HEK293 (cell line): ENCODE data around the gene LAMC3.

ENCODE experiments used
- WT1 ChIP-seq: fragments of 450-650 bp; formaldehyde crosslinking; IDR thresholded peaks from 2 replicates; pipeline ENCODE4 v1.5.1; 2016; ENCODE audit warnings: missing biosample characterization, missing genetic modification characterization
- ZBTB1 ChIP-seq: fragments of 450-650 bp; formaldehyde crosslinking; IDR thresholded peaks from 2 replicates; pipeline ENCODE4 v1.5.1; 2016; ENCODE audit warnings: missing biosample characterization, missing genetic modification characterization
- ZBTB10 ChIP-seq: fragments of 450-650 bp; formaldehyde crosslinking; IDR thresholded peaks from 2 replicates; pipeline ENCODE4 v1.5.1; 2016; ENCODE audit warnings: missing biosample characterization, missing genetic modification characterization
- ZNF292 ChIP-seq: fragments of 450-650 bp; formaldehyde crosslinking; IDR thresholded peaks from 2 replicates; pipeline ENCODE4 v1.5.1; 2016; ENCODE audit warnings: low read depth, missing biosample characterization, missing genetic modification characterization, borderline replicate concordance
- ZNF416 ChIP-seq: fragments of 450-650 bp; formaldehyde crosslinking; IDR thresholded peaks from 2 replicates; pipeline ENCODE4 v1.5.1; 2016; ENCODE audit warnings: missing biosample characterization, missing genetic modification characterization
- ZNF513 ChIP-seq: fragments of 450-650 bp; IDR thresholded peaks from 2 replicates; pipeline ENCODE4 v1.5.1; 2018; ENCODE audit warnings: missing biosample characterization, missing genetic modification characterization
- ZNF558 ChIP-seq: fragments of 450-650 bp; formaldehyde crosslinking; IDR thresholded peaks from 2 replicates; pipeline ENCODE4 v1.5.1; 2016; ENCODE audit warnings: missing biosample characterization, missing genetic modification characterization

- no peak for TF ChIP-seq ZNF558 (tag by site-specific recombination)
- no peak for TF ChIP-seq ZNF513 (tag by site-specific recombination)
- no peak for TF ChIP-seq ZBTB10 (tag by site-specific recombination)
- no peak for TF ChIP-seq ZNF292 (tag by site-specific recombination)
- no peak for TF ChIP-seq ZBTB1 (tag by site-specific recombination)
- no peak for TF ChIP-seq WT1 (tag by site-specific recombination)
- no peak for TF ChIP-seq ZNF416 (tag by site-specific recombination)
These were observed 19.1 kb upstream of the LAMC3 start for GRCh38 chr9:130989891-130990290.
